Hepatocyte (in vitro differentiated cells): ENCODE data around the gene LRRC4.

Experiments
- EZH2 ChIP-seq: fragments of 200-600 bp; sonication (generic); IDR thresholded peaks from 2 replicates; pipeline ENCODE4 v1.6.1; 2016; ENCODE audit warnings: antibody characterized with exemption, mild to moderate bottlenecking, borderline replicate concordance
- EZH2phosphoT487 ChIP-seq: fragments of 200-600 bp; sonication (generic); IDR thresholded peaks from one replicate; pipeline ENCODE4 v1.6.1; 2018; ENCODE audit warnings: antibody characterized with exemption, mild to moderate bottlenecking, low read depth, moderate library complexity; ENCODE audit not compliant: unreplicated experiment, severe bottlenecking
- TF ChIP-seq, protein P1 (sequence below): fragments of 200-600 bp; sonication (generic); IDR thresholded peaks from 2 replicates; pipeline ENCODE4 v1.5.1; 2016; ENCODE audit warnings: antibody characterized with exemption, mild to moderate bottlenecking; ENCODE audit not compliant: poor library complexity

DNA sequence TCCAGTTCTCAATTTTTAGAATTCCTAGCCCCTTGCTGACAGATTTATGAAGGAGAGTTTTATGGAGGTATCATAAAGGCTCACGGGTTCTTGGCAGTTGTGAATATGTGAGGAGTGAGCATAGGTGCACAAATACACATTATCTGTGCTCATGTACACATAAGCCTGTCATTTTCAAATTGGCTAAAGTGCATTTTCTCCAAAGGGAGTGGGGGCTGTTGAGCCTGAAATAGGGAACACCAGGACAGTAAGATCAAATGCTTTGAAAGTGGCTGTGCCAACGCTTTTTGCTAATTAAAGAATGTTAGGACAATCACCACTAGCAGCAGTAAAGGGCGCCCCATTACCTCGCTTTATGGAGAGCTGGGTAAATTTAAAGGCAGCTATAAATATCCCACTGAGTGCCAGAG lies 8.3 kb upstream of the LRRC4 start:
- TF ChIP-seq, protein P1, sequence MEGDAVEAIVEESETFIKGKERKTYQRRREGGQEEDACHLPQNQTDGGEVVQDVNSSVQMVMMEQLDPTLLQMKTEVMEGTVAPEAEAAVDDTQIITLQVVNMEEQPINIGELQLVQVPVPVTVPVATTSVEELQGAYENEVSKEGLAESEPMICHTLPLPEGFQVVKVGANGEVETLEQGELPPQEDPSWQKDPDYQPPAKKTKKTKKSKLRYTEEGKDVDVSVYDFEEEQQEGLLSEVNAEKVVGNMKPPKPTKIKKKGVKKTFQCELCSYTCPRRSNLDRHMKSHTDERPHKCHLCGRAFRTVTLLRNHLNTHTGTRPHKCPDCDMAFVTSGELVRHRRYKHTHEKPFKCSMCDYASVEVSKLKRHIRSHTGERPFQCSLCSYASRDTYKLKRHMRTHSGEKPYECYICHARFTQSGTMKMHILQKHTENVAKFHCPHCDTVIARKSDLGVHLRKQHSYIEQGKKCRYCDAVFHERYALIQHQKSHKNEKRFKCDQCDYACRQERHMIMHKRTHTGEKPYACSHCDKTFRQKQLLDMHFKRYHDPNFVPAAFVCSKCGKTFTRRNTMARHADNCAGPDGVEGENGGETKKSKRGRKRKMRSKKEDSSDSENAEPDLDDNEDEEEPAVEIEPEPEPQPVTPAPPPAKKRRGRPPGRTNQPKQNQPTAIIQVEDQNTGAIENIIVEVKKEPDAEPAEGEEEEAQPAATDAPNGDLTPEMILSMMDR, result no peak
- TF ChIP-seq EZH2 (no peak), EZH2phosphoT487 (no peak)
